GM23338 (cell line): ENCODE data around the gene MEGF8.

Source experiments
- CREB1 ChIP-seq: fragments of 250-450 bp; sonication (Bioruptor Pico); IDR thresholded peaks from 2 replicates; pipeline ENCODE4 v1.5.0; 2020; ENCODE audit warnings: low read depth, mild to moderate bottlenecking, moderate library complexity
- EZH2 ChIP-seq: fragments of 200-600 bp; sonication (generic); IDR thresholded peaks from one replicate; pipeline ENCODE4 v1.8.0; 2017; ENCODE audit warnings: antibody characterized with exemption, mild to moderate bottlenecking, low read depth; ENCODE audit not compliant: unreplicated experiment
- EZH2phosphoT487 ChIP-seq: fragments of 200-600 bp; sonication (generic); IDR thresholded peaks from one replicate; pipeline ENCODE4 v1.8.1; 2018; ENCODE audit warnings: antibody characterized with exemption; ENCODE audit not compliant: unreplicated experiment
- JUNB ChIP-seq: IDR thresholded peaks from one replicate; pipeline ENCODE4 v1.6.1; 2016; ENCODE audit warnings: antibody characterized with exemption; ENCODE audit not compliant: unreplicated experiment
- NANOG ChIP-seq: IDR thresholded peaks from 2 replicates; pipeline ENCODE4 v1.6.1; 2016; ENCODE audit warnings: antibody characterized with exemption, borderline replicate concordance
- POLR2AphosphoS5 ChIP-seq: IDR thresholded peaks from 2 replicates; pipeline ENCODE4 v1.6.1; 2016; ENCODE audit warnings: antibody characterized with exemption, low read depth
- STAT1 ChIP-seq: IDR thresholded peaks from one replicate; pipeline ENCODE4 v1.6.1; 2016; ENCODE audit warnings: antibody characterized with exemption; ENCODE audit not compliant: unreplicated experiment
- ZNF114 ChIP-seq: fragments of 250-450 bp; sonication (Bioruptor Pico); IDR thresholded peaks from 2 replicates; pipeline ENCODE4 v1.5.0; 2020; ENCODE audit warnings: mild to moderate bottlenecking, moderate library complexity
- ZNF331 ChIP-seq: fragments of 250-450 bp; sonication (Bioruptor Pico); IDR thresholded peaks from 2 replicates; pipeline ENCODE4 v1.5.0; 2020; ENCODE audit warnings: low read depth, mild to moderate bottlenecking, moderate library complexity
- TF ChIP-seq, protein P1 (sequence below), 2 experiments: fragments of 200-600 bp in 1 of 2; sonication (generic) in 1 of 2; conservative IDR thresholded peaks; 2 replicates each; pipeline versions ENCODE4 v1.5.1 to v1.6.1; 2016 to 2017; ENCODE audit warnings: antibody characterized with exemption in 2 of 2, low read depth in 2 of 2, mild to moderate bottlenecking in 2 of 2, moderate library complexity in 1 of 2
- TF ChIP-seq, protein P2 (sequence below): IDR thresholded peaks from one replicate; pipeline ENCODE4 v1.6.1; 2018; ENCODE audit warnings: antibody characterized with exemption; ENCODE audit not compliant: unreplicated experiment
- TF ChIP-seq, protein P3 (sequence below): IDR thresholded peaks from 2 replicates; pipeline ENCODE4 v1.6.1; 2016; ENCODE audit warnings: antibody characterized with exemption

DNA sequence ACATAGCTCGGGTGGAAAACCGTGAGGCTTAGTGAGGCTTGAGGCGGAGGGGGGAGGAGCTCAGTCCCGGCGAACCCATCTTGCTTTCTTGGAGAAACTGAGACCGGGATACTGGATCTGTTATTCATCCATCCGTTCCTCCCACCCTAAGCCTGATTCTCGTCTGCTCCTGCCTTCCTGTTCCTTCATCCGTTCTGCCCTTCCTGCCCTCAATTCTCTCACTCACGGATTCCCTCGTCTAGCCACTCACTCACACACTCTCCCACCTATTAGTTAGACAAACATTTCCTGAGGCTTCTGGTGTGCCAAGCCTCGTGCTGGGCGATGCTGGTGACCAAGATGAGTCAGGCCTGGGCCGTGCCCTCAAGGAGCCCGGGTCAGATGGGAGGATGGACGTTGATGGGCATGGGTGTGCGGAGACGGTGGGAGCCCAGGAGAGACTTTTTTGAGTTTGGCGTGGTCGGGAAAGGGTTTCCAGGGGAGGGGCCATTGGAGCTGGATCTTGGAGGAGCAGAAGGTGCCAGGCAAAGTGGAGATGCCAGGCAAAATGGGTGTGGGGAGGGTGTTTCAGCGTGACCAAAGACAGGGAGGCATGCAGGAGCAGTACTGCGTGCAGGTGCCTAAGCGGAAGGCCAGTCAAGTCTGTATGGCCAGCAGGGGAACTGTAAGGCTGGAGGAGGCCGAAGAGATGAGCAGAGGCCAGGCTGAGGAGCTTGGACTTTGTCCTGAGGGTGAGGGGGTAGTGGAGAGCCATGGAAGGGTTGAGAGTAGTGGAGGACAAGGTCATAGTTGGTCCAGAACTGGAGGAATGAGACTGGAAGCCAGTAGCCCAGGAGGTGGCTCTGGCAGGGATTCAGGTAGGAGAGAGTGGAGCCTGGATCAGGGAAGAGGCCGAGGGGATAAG is 72.1 kb downstream of the MEGF8 start:
- TF ChIP-seq, protein P1, sequence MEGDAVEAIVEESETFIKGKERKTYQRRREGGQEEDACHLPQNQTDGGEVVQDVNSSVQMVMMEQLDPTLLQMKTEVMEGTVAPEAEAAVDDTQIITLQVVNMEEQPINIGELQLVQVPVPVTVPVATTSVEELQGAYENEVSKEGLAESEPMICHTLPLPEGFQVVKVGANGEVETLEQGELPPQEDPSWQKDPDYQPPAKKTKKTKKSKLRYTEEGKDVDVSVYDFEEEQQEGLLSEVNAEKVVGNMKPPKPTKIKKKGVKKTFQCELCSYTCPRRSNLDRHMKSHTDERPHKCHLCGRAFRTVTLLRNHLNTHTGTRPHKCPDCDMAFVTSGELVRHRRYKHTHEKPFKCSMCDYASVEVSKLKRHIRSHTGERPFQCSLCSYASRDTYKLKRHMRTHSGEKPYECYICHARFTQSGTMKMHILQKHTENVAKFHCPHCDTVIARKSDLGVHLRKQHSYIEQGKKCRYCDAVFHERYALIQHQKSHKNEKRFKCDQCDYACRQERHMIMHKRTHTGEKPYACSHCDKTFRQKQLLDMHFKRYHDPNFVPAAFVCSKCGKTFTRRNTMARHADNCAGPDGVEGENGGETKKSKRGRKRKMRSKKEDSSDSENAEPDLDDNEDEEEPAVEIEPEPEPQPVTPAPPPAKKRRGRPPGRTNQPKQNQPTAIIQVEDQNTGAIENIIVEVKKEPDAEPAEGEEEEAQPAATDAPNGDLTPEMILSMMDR (conservative IDR thresholded peaks at IDR 0.05; ENCODE audit: low read depth in 2 of 2): no peak
- no peak for TF ChIP-seq POLR2AphosphoS5
- TF ChIP-seq EZH2: no peak
- no peak for TF ChIP-seq ZNF114 (CRISPR knock-in tag)
- no peak for TF ChIP-seq CREB1
- TF ChIP-seq ZNF331 (CRISPR knock-in tag): no peak
- no peak for TF ChIP-seq EZH2phosphoT487
- TF ChIP-seq, protein P2, sequence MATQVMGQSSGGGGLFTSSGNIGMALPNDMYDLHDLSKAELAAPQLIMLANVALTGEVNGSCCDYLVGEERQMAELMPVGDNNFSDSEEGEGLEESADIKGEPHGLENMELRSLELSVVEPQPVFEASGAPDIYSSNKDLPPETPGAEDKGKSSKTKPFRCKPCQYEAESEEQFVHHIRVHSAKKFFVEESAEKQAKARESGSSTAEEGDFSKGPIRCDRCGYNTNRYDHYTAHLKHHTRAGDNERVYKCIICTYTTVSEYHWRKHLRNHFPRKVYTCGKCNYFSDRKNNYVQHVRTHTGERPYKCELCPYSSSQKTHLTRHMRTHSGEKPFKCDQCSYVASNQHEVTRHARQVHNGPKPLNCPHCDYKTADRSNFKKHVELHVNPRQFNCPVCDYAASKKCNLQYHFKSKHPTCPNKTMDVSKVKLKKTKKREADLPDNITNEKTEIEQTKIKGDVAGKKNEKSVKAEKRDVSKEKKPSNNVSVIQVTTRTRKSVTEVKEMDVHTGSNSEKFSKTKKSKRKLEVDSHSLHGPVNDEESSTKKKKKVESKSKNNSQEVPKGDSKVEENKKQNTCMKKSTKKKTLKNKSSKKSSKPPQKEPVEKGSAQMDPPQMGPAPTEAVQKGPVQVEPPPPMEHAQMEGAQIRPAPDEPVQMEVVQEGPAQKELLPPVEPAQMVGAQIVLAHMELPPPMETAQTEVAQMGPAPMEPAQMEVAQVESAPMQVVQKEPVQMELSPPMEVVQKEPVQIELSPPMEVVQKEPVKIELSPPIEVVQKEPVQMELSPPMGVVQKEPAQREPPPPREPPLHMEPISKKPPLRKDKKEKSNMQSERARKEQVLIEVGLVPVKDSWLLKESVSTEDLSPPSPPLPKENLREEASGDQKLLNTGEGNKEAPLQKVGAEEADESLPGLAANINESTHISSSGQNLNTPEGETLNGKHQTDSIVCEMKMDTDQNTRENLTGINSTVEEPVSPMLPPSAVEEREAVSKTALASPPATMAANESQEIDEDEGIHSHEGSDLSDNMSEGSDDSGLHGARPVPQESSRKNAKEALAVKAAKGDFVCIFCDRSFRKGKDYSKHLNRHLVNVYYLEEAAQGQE: no peak
- no peak for TF ChIP-seq NANOG
- no peak for TF ChIP-seq JUNB
- TF ChIP-seq, protein P3, sequence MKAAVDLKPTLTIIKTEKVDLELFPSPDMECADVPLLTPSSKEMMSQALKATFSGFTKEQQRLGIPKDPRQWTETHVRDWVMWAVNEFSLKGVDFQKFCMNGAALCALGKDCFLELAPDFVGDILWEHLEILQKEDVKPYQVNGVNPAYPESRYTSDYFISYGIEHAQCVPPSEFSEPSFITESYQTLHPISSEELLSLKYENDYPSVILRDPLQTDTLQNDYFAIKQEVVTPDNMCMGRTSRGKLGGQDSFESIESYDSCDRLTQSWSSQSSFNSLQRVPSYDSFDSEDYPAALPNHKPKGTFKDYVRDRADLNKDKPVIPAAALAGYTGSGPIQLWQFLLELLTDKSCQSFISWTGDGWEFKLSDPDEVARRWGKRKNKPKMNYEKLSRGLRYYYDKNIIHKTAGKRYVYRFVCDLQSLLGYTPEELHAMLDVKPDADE: no peak
- no peak for TF ChIP-seq STAT1
